Type B pancreatic cell (in vitro differentiated cells): Measurements from ENCODE around the gene USH2A. TPM values are rescaled to one million over a fixed set of nuclear protein-coding genes. Genes with fewer than 3 reads are reported as not detected.

Experiments
- DNase-seq: peaks from one replicate; pipeline ENCODE4 v3.0.0; 2021; ENCODE audit warnings: mixed read lengths; ENCODE audit not compliant: unreplicated experiment; ENCODE audit errors: extremely low spot score
- H3K27ac Mint-ChIP-seq: 2 replicates; pipeline ENCODE4 v1.8.0; 2021; ENCODE audit warnings: mild to moderate bottlenecking, mixed read lengths
- H3K27me3 Mint-ChIP-seq: 2 replicates; pipeline ENCODE4 v1.8.0; 2021; ENCODE audit warnings: mixed read lengths
- H3K36me3 Mint-ChIP-seq: 2 replicates; pipeline ENCODE4 v1.8.0; 2021; ENCODE audit warnings: mixed read lengths
- H3K4me1 Mint-ChIP-seq: one replicate; pipeline ENCODE4 v1.8.0; 2021; ENCODE audit warnings: mixed read lengths; ENCODE audit not compliant: unreplicated experiment
- H3K4me3 Mint-ChIP-seq: 2 replicates; pipeline ENCODE4 v1.8.0; 2021; ENCODE audit warnings: mild to moderate bottlenecking, mixed read lengths
- H3K9me3 Mint-ChIP-seq: 2 replicates; pipeline ENCODE4 v1.8.0; 2021; ENCODE audit warnings: mixed read lengths
- CTCF ChIP-seq: fragments of 200-600 bp; sonication (generic); conservative IDR thresholded peaks from 2 replicates; pipeline ENCODE4 v1.5.0; 2021; ENCODE audit warnings: antibody characterized with exemption, mild to moderate bottlenecking
- total RNA-seq: library from RNA; stranded (reverse); gene quantifications from 2 replicates; pipeline ENCODE4 v1.2.1, GENCODE V29; 2021; ENCODE audit warnings: low replicate concordance

The USH2A gene
- total RNA-seq, 1 donor from 2014 or later, result 0.22 TPM

- DNase-seq, result no peak
- Mint-ChIP-seq H3K36me3 (no peaks in the 10 kb centered on the region), H3K4me1 (no peaks in the 10 kb centered on the region), H3K4me3 (no peak overlapping the region), H3K27me3 (no peaks in the 10 kb centered on the region), H3K9me3 (peaks cover 8% of the 10 kb centered on the region), H3K27ac (no peak overlapping the region)
- no peak for TF ChIP-seq CTCF
Observed at GRCh38 chr1:215865060-215865459, 558.2 kb downstream of the USH2A start.

GRCh38 chr1:215863796-215864195, 559.5 kb downstream of the USH2A start:
- peaks cover 8% of the 10 kb centered on the region for H3K9me3 Mint-ChIP-seq
- no peaks in the 10 kb centered on the region for H3K4me1 Mint-ChIP-seq
- H3K4me3 Mint-ChIP-seq, result no peak overlapping the region
- no peak for DNase-seq
- H3K36me3 Mint-ChIP-seq, result no peaks in the 10 kb centered on the region
- TF ChIP-seq CTCF, result no peak
- H3K27ac Mint-ChIP-seq, result no peak overlapping the region
- H3K27me3 Mint-ChIP-seq, result no peaks in the 10 kb centered on the region

GRCh38 chr1:215860833-215861232, 562.4 kb downstream of the USH2A start:
- H3K27ac Mint-ChIP-seq, result no peak overlapping the region

GRCh38 chr1:215857317-215857716, 565.9 kb downstream of the USH2A start:
- Mint-ChIP-seq H3K9me3 (peaks cover 21% of the 10 kb centered on the region), H3K4me3 (no peak overlapping the region), H3K27me3 (no peaks in the 10 kb centered on the region), H3K36me3 (no peaks in the 10 kb centered on the region), H3K4me1 (no peaks in the 10 kb centered on the region), H3K27ac (no peak overlapping the region)
- TF ChIP-seq CTCF, result no peak
- no peak for DNase-seq

More at GRCh38 chr1:215860833-215861232, 562.4 kb downstream of the USH2A start:
- Mint-ChIP-seq H3K27me3 (no peaks in the 10 kb centered on the region), H3K4me3 (no peak overlapping the region), H3K4me1 (no peaks in the 10 kb centered on the region), H3K9me3 (peaks cover 10% of the 10 kb centered on the region), H3K36me3 (no peaks in the 10 kb centered on the region)
- no peak for DNase-seq
- no peak for TF ChIP-seq CTCF

GRCh38 chr1:215845234-215845891, 577.9 kb downstream of the USH2A start:
- H3K27me3 Mint-ChIP-seq, result no peaks in the 10 kb centered on the region
- H3K4me1 Mint-ChIP-seq, result no peaks in the 10 kb centered on the region
- no peaks in the 10 kb centered on the region for H3K36me3 Mint-ChIP-seq
- no peak for TF ChIP-seq CTCF
- no peak for DNase-seq
- H3K27ac Mint-ChIP-seq, result no peak overlapping the region
- H3K9me3 Mint-ChIP-seq, result no peaks in the 10 kb centered on the region
- H3K4me3 Mint-ChIP-seq, result no peak overlapping the region
